Stimulated activated CD4-positive, alpha-beta T cell treated with anti-CD3 and anti-CD28 coated beads, Interleukin-12 subunit alpha, Interleukin-12 subunit beta, amount 100 ng/mL, for 4 hours (primary cell): ENCODE results near the gene LRRTM4.
"Not testable (repeated sequence)": the region's sequence is repeated elsewhere in the genome, so short reads cannot be mapped to it uniquely, and the experiment has no call there.

Source experiments
- DNase-seq: peaks from one replicate; pipeline ENCODE4 v3.0.0-alpha.2; 2020

The LRRTM4 gene

GRCh38 chr2:77155511-77155910 is 366.7 kb downstream of the LRRTM4 start:
- DNase-seq, result no peak

GRCh38 chr2:77149565-77149964 is 372.6 kb downstream of the LRRTM4 start:
- DNase-seq, result no peak

- DNase-seq, result no peak
Measured at GRCh38 chr2:77147153-77147552, 375.0 kb downstream of the LRRTM4 start.

GRCh38 chr2:77144772-77145171 is 377.4 kb downstream of the LRRTM4 start:
- DNase-seq, result no peak

- DNase-seq, result no peak
Measured at GRCh38 chr2:77142141-77142540, 380.0 kb downstream of the LRRTM4 start.

- not testable (repeated sequence) for DNase-seq
Measured at GRCh38 chr2:77128479-77128878, 393.7 kb downstream of the LRRTM4 start.

- no peak for DNase-seq
Measured at GRCh38 chr2:77127345-77127744, 394.8 kb downstream of the LRRTM4 start.

GRCh38 chr2:77121518-77121917 is 400.7 kb downstream of the LRRTM4 start:
- DNase-seq, result no peak

GRCh38 chr2:77119333-77119732 is 402.8 kb downstream of the LRRTM4 start:
- no peak for DNase-seq

GRCh38 chr2:77108915-77109314 is 413.3 kb downstream of the LRRTM4 start:
- no peak for DNase-seq

GRCh38 chr2:77105008-77105407 is 417.2 kb downstream of the LRRTM4 start:
- DNase-seq, result no peak

- no peak for DNase-seq
Measured at GRCh38 chr2:77104554-77104953, 417.6 kb downstream of the LRRTM4 start.

GRCh38 chr2:77102927-77103326 is 419.2 kb downstream of the LRRTM4 start:
- DNase-seq, result no peak

- no peak for DNase-seq
Measured at GRCh38 chr2:77101796-77102452, 420.3 kb downstream of the LRRTM4 start.

- DNase-seq, result no peak
Measured at GRCh38 chr2:77099961-77100360, 422.2 kb downstream of the LRRTM4 start.

GRCh38 chr2:77095525-77095924 is 426.7 kb downstream of the LRRTM4 start:
- not testable (repeated sequence) for DNase-seq

- DNase-seq, result no peak
Measured at GRCh38 chr2:77095096-77095495, 427.1 kb downstream of the LRRTM4 start.

- DNase-seq, result not testable (repeated sequence)
Measured at GRCh38 chr2:77088424-77088823, 433.8 kb downstream of the LRRTM4 start.

- DNase-seq, result no peak
Measured at GRCh38 chr2:77087987-77088414, 434.2 kb downstream of the LRRTM4 start.

GRCh38 chr2:77086478-77086877 is 435.7 kb downstream of the LRRTM4 start:
- no peak for DNase-seq

- no peak for DNase-seq
Measured at GRCh38 chr2:77086051-77086450, 436.1 kb downstream of the LRRTM4 start.

GRCh38 chr2:77085561-77085960 is 436.6 kb downstream of the LRRTM4 start:
- DNase-seq, result no peak

GRCh38 chr2:77081597-77081996 is 440.6 kb downstream of the LRRTM4 start:
- no peak for DNase-seq

- no peak for DNase-seq
Measured at GRCh38 chr2:77064324-77064723, 457.9 kb downstream of the LRRTM4 start.

GRCh38 chr2:77054938-77055337 is 467.2 kb downstream of the LRRTM4 start:
- no peak for DNase-seq
